Osteocyte (in vitro differentiated cells): Measurements from ENCODE around the gene TENM4. TPM values are rescaled to one million over a fixed set of nuclear protein-coding genes. Genes with fewer than 3 reads are reported as not detected.

ENCODE experiments used
- DNase-seq: peaks from one replicate; pipeline ENCODE4 v3.0.0; 2021; ENCODE audit warnings: mixed read lengths; ENCODE audit not compliant: unreplicated experiment; ENCODE audit errors: extremely low spot score
- H3K27ac Mint-ChIP-seq: one replicate; pipeline ENCODE4 v1.8.0; 2021; ENCODE audit warnings: mild to moderate bottlenecking, mixed read lengths; ENCODE audit not compliant: unreplicated experiment
- H3K27me3 Mint-ChIP-seq: one replicate; pipeline ENCODE4 v1.8.0; 2021; ENCODE audit warnings: mixed read lengths; ENCODE audit not compliant: unreplicated experiment
- H3K36me3 Mint-ChIP-seq: one replicate; pipeline ENCODE4 v1.8.0; 2021; ENCODE audit warnings: mixed read lengths; ENCODE audit not compliant: unreplicated experiment
- H3K4me1 Mint-ChIP-seq: one replicate; pipeline ENCODE4 v1.8.0; 2021; ENCODE audit warnings: mixed read lengths; ENCODE audit not compliant: unreplicated experiment
- H3K4me3 Mint-ChIP-seq: one replicate; pipeline ENCODE4 v1.8.0; 2021; ENCODE audit warnings: mild to moderate bottlenecking, moderate library complexity, mixed read lengths; ENCODE audit not compliant: unreplicated experiment
- H3K9me3 Mint-ChIP-seq: one replicate; pipeline ENCODE4 v1.8.0; 2021; ENCODE audit warnings: mixed read lengths; ENCODE audit not compliant: unreplicated experiment
- total RNA-seq: library from RNA; stranded (reverse); gene quantifications from 2 replicates; pipeline ENCODE4 v1.2.1, GENCODE V29; 2021
- TF ChIP-seq, protein P1 (sequence below): fragments of 200-600 bp; sonication (generic); IDR thresholded peaks from 2 replicates; pipeline ENCODE4 v1.5.0; 2021; ENCODE audit warnings: antibody characterized with exemption, mild to moderate bottlenecking, moderate library complexity

The TENM4 gene
- total RNA-seq, 1 donor from 2014 or later = 74.1 TPM

DNA sequence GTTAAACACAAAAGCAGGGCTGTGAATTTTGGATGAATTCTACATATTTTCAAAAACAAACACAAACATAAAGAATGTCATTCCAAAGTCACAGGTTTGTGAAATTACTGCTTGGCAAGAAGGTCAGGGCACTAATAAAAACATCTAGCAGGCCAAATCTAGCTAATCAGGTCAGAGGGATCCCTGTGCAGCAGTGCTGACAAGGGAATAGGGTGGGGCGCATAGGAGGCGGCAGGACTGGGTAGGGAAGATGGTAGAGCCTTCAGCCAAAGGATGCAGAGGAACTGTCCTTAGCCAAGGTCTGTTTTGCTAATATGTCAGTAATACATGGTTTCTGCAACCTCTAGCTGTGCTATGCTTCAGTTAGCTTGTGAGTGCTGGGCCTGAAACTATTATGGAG, 396.6 kb downstream of the TENM4 start:
- H3K27ac Mint-ChIP-seq = no peak overlapping the region
- TF ChIP-seq, protein P1, sequence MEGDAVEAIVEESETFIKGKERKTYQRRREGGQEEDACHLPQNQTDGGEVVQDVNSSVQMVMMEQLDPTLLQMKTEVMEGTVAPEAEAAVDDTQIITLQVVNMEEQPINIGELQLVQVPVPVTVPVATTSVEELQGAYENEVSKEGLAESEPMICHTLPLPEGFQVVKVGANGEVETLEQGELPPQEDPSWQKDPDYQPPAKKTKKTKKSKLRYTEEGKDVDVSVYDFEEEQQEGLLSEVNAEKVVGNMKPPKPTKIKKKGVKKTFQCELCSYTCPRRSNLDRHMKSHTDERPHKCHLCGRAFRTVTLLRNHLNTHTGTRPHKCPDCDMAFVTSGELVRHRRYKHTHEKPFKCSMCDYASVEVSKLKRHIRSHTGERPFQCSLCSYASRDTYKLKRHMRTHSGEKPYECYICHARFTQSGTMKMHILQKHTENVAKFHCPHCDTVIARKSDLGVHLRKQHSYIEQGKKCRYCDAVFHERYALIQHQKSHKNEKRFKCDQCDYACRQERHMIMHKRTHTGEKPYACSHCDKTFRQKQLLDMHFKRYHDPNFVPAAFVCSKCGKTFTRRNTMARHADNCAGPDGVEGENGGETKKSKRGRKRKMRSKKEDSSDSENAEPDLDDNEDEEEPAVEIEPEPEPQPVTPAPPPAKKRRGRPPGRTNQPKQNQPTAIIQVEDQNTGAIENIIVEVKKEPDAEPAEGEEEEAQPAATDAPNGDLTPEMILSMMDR = no peak
- no peak for DNase-seq
- H3K4me1 Mint-ChIP-seq = peaks cover 13% of the 10 kb centered on the region
- H3K9me3 Mint-ChIP-seq = no peaks in the 10 kb centered on the region
- H3K36me3 Mint-ChIP-seq = no peaks in the 10 kb centered on the region
- no peak overlapping the region for H3K4me3 Mint-ChIP-seq
- H3K27me3 Mint-ChIP-seq = no peaks in the 10 kb centered on the region

DNA sequence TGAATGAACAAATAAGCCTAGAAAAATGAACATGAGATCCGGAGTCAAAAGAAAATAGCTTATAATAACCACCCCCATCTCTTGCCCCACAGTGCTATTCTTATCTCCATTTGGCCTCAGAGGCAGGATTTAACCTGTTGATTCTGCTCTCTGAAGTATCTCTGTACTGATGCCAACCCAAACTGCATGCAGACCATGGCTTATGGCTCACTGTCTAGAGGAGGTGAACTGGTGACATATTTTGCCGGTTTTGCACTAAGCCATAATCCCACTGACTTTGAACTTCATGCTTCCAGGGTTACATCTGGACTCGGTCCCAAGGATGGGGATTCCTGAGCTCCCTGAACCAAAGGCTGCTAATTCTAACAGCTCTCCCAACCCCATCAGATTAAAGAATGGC, 397.1 kb downstream of the TENM4 start:
- Mint-ChIP-seq H3K27me3 (no peaks in the 10 kb centered on the region), H3K9me3 (no peaks in the 10 kb centered on the region), H3K4me1 (peaks cover 13% of the 10 kb centered on the region), H3K4me3 (no peak overlapping the region), H3K36me3 (no peaks in the 10 kb centered on the region), H3K27ac (no peak overlapping the region)
- no peak for DNase-seq
- TF ChIP-seq, protein P1 = no peak

DNA sequence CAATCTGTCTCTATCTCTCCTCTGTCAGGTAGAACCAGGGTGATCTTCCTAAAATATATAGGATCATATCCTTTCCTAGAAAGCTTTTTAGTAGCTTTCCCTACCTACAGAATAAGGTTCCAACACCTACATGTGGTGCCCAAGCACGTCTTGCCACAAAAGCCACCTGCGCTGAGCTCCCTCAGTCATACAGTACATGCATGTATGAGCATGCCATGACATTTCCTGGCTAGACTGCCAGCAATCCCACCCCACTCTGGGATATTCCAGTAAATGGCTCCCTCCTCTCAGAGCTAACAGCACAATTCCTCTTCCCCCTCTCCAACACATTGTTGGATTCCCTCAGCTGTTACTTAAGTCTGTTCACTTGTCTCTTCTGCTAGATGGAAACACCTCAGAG, 398.0 kb downstream of the TENM4 start:
- Mint-ChIP-seq H3K4me1 (peaks cover 13% of the 10 kb centered on the region), H3K9me3 (no peaks in the 10 kb centered on the region), H3K27me3 (peaks cover under 1% of the 10 kb centered on the region), H3K27ac (no peak overlapping the region), H3K36me3 (peaks cover 3% of the 10 kb centered on the region), H3K4me3 (no peak overlapping the region)
- TF ChIP-seq, protein P1 = no peak
- no peak for DNase-seq

DNA sequence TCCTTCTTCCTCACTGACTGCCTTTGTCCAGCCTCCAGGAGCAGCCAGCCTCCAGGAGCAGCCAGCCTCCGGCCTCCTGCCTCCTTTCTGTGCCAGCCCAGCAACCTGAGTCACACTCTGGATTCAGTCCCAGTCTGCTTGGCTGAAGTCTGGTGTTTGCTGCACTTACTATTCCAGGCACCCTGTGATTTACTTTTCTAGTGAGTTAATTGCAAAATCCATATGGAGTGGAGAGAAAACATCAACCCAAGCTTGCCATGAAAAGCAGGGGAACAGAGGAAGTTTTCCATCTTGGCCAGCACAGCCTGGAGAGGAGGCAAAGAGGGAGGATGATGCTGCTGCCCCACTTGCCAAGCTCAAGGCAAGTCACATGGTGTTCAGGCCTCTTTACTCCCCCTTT, 400.5 kb downstream of the TENM4 start:
- H3K9me3 Mint-ChIP-seq = no peaks in the 10 kb centered on the region
- H3K27ac Mint-ChIP-seq = no peak overlapping the region
- TF ChIP-seq, protein P1 = no peak
- H3K27me3 Mint-ChIP-seq = peaks cover 2% of the 10 kb centered on the region
- peaks cover 5% of the 10 kb centered on the region for H3K4me1 Mint-ChIP-seq
- H3K4me3 Mint-ChIP-seq = no peak overlapping the region
- H3K36me3 Mint-ChIP-seq = peaks cover 3% of the 10 kb centered on the region
- DNase-seq = no peak

DNA sequence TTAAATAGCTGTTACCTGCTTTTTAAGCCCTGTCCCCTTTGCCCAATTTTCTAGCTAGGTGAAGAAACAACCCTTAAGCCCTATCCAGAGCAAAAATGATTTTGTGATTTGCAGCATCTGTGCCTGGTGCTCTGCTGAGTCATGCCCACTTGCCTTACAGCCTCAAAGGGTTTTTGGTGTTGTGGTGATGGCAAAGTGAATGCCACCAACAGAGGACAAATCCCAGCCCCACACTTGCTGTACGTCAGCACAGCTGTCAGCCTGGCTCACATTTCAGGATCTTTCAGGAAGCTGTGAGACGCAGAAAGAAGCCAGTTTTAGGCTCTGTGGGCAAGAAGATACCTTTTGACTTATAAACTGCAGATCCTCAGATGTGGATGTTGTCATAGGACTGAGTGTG, 401.7 kb downstream of the TENM4 start:
- Mint-ChIP-seq H3K4me1 (peaks cover 3% of the 10 kb centered on the region), H3K27me3 (peaks cover 2% of the 10 kb centered on the region), H3K9me3 (no peaks in the 10 kb centered on the region), H3K27ac (peak overlapping the region; percentile 51), H3K4me3 (no peak overlapping the region), H3K36me3 (peaks cover 3% of the 10 kb centered on the region)
- TF ChIP-seq, protein P1 = no peak
- DNase-seq = no peak
